Lower lobe of right lung (tissue), 2 donors: Measurements from ENCODE around the gene ANAPC1. TPM values are rescaled to one million over a fixed set of nuclear protein-coding genes. Genes with fewer than 3 reads are reported as not detected.

ENCODE experiments used
- ATAC-seq, 2 donors: fragments of 200-7000 bp; cut with Tn5 transposase; one replicate each; pipeline ENCODE4 v1.9.1; 2020 to 2022; ENCODE audit warnings: mild to moderate bottlenecking in 2 of 2, moderate library complexity in 2 of 2
- DNase-seq: peaks from one replicate; pipeline ENCODE4 v3.0.0-alpha.2; 2020
- H3K27ac ChIP-seq: fragments of 200-600 bp; one replicate; pipeline ENCODE4 v1.8.0; 2022
- H3K27me3 ChIP-seq: fragments of 200-600 bp; one replicate; pipeline ENCODE4 v1.8.0; 2022; ENCODE audit warnings: low read depth
- H3K36me3 ChIP-seq: fragments of 200-600 bp; one replicate; pipeline ENCODE4 v1.8.0; 2022; ENCODE audit warnings: mild to moderate bottlenecking
- H3K4me1 ChIP-seq: fragments of 200-600 bp; one replicate; pipeline ENCODE4 v1.8.0; 2022
- H3K4me3 ChIP-seq: fragments of 200-600 bp; one replicate; pipeline ENCODE4 v1.8.0; 2022; ENCODE audit warnings: mild to moderate bottlenecking
- H3K9me3 ChIP-seq: fragments of 200-600 bp; one replicate; pipeline ENCODE4 v1.8.0; 2022
- intact Hi-C: fragments of 100-400 bp; cut with DNase I; formaldehyde crosslinking; loops from one replicate; pipeline ENCODE4 v1.11.0; 2022
- total RNA-seq: library from RNA; stranded (reverse); fragmentation: NEBNext Ultra II Directional; extraction: Animal tissue kit (Norgen Biotek cat#: 25700); gene quantifications from one replicate; pipeline ENCODE4 v1.2.1, GENCODE V29; 2021
- TF ChIP-seq, protein P1 (sequence below): fragments of 200-600 bp; IDR thresholded peaks from one replicate; pipeline ENCODE4 v1.8.0; 2022; ENCODE audit warnings: antibody characterized with exemption, mild to moderate bottlenecking
- donor health status: DM: no; HTN: yes; CAD: no; lungs with severe emphysema.

Gene ANAPC1
- total RNA-seq, 1 donor from 2014 or later: 32.2 TPM

DNA sequence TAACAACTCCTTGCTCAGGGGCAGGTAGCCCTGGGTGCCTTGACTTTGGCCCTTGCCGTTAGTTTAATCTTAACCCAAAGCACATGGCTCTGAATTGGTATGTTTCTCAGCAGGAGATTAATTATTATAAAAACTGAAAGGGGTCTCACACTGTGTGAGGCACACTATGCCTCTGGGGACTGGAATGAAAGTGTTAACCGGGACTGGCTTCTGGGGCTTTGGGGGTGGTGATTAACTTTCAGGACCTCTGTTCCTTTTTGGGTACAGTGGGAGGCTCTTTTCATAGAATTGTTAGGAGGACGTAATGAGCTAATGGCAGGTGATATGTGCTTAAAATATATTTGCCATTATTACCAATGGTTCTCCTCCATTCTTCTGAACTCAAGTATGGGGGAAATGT lies 19.5 kb upstream of the ANAPC1 start:
- intact Hi-C loops: no loop called here
- TF ChIP-seq, protein P1, sequence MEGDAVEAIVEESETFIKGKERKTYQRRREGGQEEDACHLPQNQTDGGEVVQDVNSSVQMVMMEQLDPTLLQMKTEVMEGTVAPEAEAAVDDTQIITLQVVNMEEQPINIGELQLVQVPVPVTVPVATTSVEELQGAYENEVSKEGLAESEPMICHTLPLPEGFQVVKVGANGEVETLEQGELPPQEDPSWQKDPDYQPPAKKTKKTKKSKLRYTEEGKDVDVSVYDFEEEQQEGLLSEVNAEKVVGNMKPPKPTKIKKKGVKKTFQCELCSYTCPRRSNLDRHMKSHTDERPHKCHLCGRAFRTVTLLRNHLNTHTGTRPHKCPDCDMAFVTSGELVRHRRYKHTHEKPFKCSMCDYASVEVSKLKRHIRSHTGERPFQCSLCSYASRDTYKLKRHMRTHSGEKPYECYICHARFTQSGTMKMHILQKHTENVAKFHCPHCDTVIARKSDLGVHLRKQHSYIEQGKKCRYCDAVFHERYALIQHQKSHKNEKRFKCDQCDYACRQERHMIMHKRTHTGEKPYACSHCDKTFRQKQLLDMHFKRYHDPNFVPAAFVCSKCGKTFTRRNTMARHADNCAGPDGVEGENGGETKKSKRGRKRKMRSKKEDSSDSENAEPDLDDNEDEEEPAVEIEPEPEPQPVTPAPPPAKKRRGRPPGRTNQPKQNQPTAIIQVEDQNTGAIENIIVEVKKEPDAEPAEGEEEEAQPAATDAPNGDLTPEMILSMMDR: no peak
- H3K27ac ChIP-seq: no peak overlapping the region
- H3K36me3 ChIP-seq: no peaks in the 10 kb centered on the region
- ATAC-seq: no peak
- no peak for DNase-seq
- no peaks in the 10 kb centered on the region for H3K9me3 ChIP-seq
- H3K4me3 ChIP-seq: no peak overlapping the region
- H3K4me1 ChIP-seq: peaks cover 67% of the 10 kb centered on the region
- H3K27me3 ChIP-seq: no peaks in the 10 kb centered on the region

- intact Hi-C loops: no loop called here
- Histone ChIP-seq H3K4me1 (peaks cover 51% of the 10 kb centered on the region), H3K4me3 (peak overlapping the region; percentile 96), H3K9me3 (no peaks in the 10 kb centered on the region), H3K27ac (peak overlapping the region; percentile 88), H3K27me3 (no peaks in the 10 kb centered on the region), H3K36me3 (no peaks in the 10 kb centered on the region)
- no peak for ATAC-seq
- DNase-seq: no peak
- TF ChIP-seq, protein P1: peak; percentile 42
Observed at GRCh38 chr2:111900859-111901258, 16.9 kb upstream of the ANAPC1 start.

DNA sequence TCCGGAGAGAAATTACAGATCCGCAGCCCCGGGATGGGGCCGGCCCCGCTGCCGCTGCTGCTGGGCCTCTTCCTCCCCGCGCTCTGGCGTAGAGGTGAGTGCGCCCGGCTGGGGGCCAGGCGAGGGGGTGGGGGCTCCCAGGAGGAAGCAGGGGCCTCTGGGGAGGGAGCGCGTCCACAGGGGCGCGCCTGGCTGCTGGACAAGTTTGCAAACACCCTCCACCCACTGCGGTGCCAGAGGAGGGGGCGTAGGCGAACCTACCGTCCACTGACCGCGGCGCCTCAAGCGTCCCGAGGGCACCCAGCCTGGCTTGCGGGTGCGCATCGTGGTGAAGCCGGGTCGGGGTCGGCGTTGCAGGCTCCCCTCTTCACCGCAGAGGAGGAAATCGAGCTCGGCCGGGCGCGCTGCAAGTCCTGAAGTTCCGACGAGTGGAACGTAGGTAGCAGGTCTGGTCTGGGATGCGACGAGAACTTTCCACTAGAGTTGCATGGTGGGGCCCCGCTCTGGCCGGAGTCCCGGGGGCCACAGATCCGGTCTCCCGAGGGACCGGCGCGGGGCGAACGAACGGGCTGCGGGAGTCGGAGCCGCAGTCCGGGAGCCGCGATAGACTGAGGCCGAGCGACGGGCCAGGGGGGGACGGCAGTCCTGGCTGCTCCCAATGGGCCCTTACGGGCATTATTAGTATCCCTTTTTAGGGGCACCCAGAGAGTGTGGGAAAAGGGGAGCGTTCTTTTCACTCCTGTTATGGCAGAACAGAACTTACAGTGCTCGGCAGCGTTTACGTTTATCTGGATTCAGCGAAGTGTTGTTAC lies 14.9 kb upstream of the ANAPC1 start:
- no peaks in the 10 kb centered on the region for H3K36me3 ChIP-seq
- ATAC-seq: peak; percentile 52 to 59
- intact Hi-C loops: loop anchor here (10.0 kb wide), 1 partner anchor 146 kb away; no protein-coding TSS in a partner anchor

GRCh38 chr2:111897924-111898702 lies 14.1 kb upstream of the ANAPC1 start, which contains the start of gene MERTK:
TSS of gene MERTK (plus strand) at chr2:111898607. CDS start at chr2:111898736, 129 bp downstream.
- DNase-seq (peak; percentile 89), ATAC-seq (peak; percentile 95)
- H3K4me1 ChIP-seq: peaks cover 30% of the 10 kb centered on the region
- H3K27ac ChIP-seq: peak within 1 kb of the TSS; percentile 88
- intact Hi-C loops: loop anchor here (10.0 kb wide), 1 partner anchor 147 kb away; no protein-coding TSS in a partner anchor
- H3K9me3 ChIP-seq: no peaks in the 10 kb centered on the region
- no peaks in the 10 kb centered on the region for H3K27me3 ChIP-seq
- TF ChIP-seq, protein P1: peak; percentile 64
- H3K36me3 ChIP-seq: no peaks in the 10 kb centered on the region
- peak within 1 kb of the TSS; percentile 96 for H3K4me3 ChIP-seq

More for the DNA sequence above, 14.9 kb upstream of the ANAPC1 start:
- Histone ChIP-seq H3K9me3 (no peaks in the 10 kb centered on the region), H3K27me3 (no peaks in the 10 kb centered on the region), H3K4me3 (peak overlapping the region; percentile 96), H3K27ac (peak overlapping the region; percentile 88), H3K4me1 (peaks cover 34% of the 10 kb centered on the region)
- peak; percentile 68 for DNase-seq
- TF ChIP-seq, protein P1: no peak

GRCh38 chr2:111897630-111897923 lies 13.6 kb upstream of the ANAPC1 start:
- TF ChIP-seq, protein P1: no peak
- intact Hi-C loops: loop anchor here (10.0 kb wide), 1 partner anchor 147 kb away; no protein-coding TSS in a partner anchor
- peak overlapping the region; percentile 80 for H3K27ac ChIP-seq
- no peaks in the 10 kb centered on the region for H3K9me3 ChIP-seq
- ATAC-seq: no peak
- no peak for DNase-seq
- H3K4me3 ChIP-seq: peak overlapping the region; percentile 96
- peaks cover 30% of the 10 kb centered on the region for H3K4me1 ChIP-seq
- H3K36me3 ChIP-seq: no peaks in the 10 kb centered on the region
- H3K27me3 ChIP-seq: no peaks in the 10 kb centered on the region
